CD4-positive, alpha-beta T cell (primary cell): Measurements from ENCODE around the gene S100A6. TPM values are rescaled to one million over a fixed set of nuclear protein-coding genes. Genes with fewer than 3 reads are reported as not detected.

Experiments
- ATAC-seq: fragments of 200-7000 bp; cut with Tn5 transposase; one replicate; pipeline ENCODE4 v1.10.0; 2022; ENCODE audit warnings: mild to moderate bottlenecking; ENCODE audit not compliant: poor library complexity
- CTCF ChIA-PET: fragments of 350-600 bp; sonication (Branson Sonifier 250); formaldehyde crosslinking; loops from one replicate; lab custom pipeline; 2021; ENCODE audit warnings: antibody characterized with exemption, inconsistent platforms; lab: Charles Lee
- POLR2A ChIA-PET: fragments of 350-600 bp; sonication (Branson Sonifier 250); formaldehyde crosslinking; loops from one replicate; lab custom pipeline; 2021; ENCODE audit warnings: antibody characterized with exemption, inconsistent platforms; lab: Charles Lee
- DNase-seq, 14 experiments: peaks; one replicate each; pipeline ENCODE4 v3.0.0-alpha.2; 2013 to 2020; ENCODE audit warnings: mixed read lengths in 2 of 14
- H3K27ac ChIP-seq, 2 donors: one replicate each; pipeline versions ENCODE4 v1.5.1 to v1.7.0; 2013; ENCODE audit warnings: low read length in 2 of 2, low read depth in 1 of 2, mild to moderate bottlenecking in 1 of 2
- H3K27me3 ChIP-seq, 2 experiments: 1 replicate in 1 of 2; 2 replicates in 1 of 2; pipeline versions ENCODE4 v1.6.1 to v1.7.0; 2013; ENCODE audit warnings: low read length in 2 of 2, control low read depth in 1 of 2, mild to moderate bottlenecking in 1 of 2, moderate library complexity in 1 of 2; ENCODE audit not compliant: insufficient read depth in 2 of 2, control insufficient read depth in 1 of 2
- H3K36me3 ChIP-seq: one replicate; pipeline ENCODE4 v1.6.1; 2013; ENCODE audit warnings: low read length, control low read depth; ENCODE audit not compliant: insufficient read depth
- H3K4me1 ChIP-seq: one replicate; pipeline ENCODE4 v1.6.1; 2013; ENCODE audit warnings: low read length, control low read depth; ENCODE audit not compliant: insufficient read depth
- H3K4me3 ChIP-seq: one replicate; pipeline ENCODE4 v1.5.1; 2013; ENCODE audit warnings: mild to moderate bottlenecking, low read length, moderate library complexity
- H3K9me3 ChIP-seq, 2 experiments: 1 replicate in 1 of 2; 2 replicates in 1 of 2; pipeline versions ENCODE4 v1.6.1 to v1.7.0; 2013; ENCODE audit warnings: low read length in 2 of 2, mild to moderate bottlenecking in 2 of 2, control low read depth in 1 of 2, moderate library complexity in 1 of 2; ENCODE audit not compliant: control insufficient read depth in 1 of 2, insufficient read depth in 1 of 2
- H3K27ac Mint-ChIP-seq: one replicate; pipeline ENCODE4 v1.8.0; 2020; ENCODE audit warnings: mixed read lengths
- H3K27me3 Mint-ChIP-seq: one replicate; pipeline ENCODE4 v1.8.0; 2021; ENCODE audit warnings: mixed read lengths
- H3K36me3 Mint-ChIP-seq: one replicate; pipeline ENCODE4 v1.8.0; 2021; ENCODE audit warnings: low read depth, mixed read lengths
- H3K4me1 Mint-ChIP-seq: one replicate; pipeline ENCODE4 v1.8.0; 2021; ENCODE audit warnings: low read depth, mixed read lengths
- H3K4me3 Mint-ChIP-seq: one replicate; pipeline ENCODE4 v1.8.0; 2020; ENCODE audit warnings: mild to moderate bottlenecking, mixed read lengths
- H3K9me3 Mint-ChIP-seq: one replicate; pipeline ENCODE4 v1.8.0; 2020; ENCODE audit warnings: mixed read lengths
- CTCF ChIP-seq: fragments of 200-600 bp; IDR thresholded peaks from one replicate; pipeline ENCODE4 v1.8.0; 2022; ENCODE audit warnings: antibody characterized with exemption, mild to moderate bottlenecking
- intact Hi-C, 2 experiments: fragments of 100-400 bp; cut with DNase I in 1 of 2; cut with micrococcal nuclease in 1 of 2; formaldehyde crosslinking; loops; one replicate each; pipeline versions ENCODE4 v1.15.1 to v1.9.0; 2023 to 2025; cut with DNase I, micrococcal nuclease
- total RNA-seq, 174 experiments: library from RNA in 2 of 174; stranded (reverse) in 2 of 174; gene quantifications; one replicate each; pipeline ENCODE4 v1.2.3 and lab custom pipeline; 2021 to 2026

The S100A6 gene
- total RNA-seq, 2 experiments from 2014 or later, result 172 to 175 TPM

- H3K27ac ChIP-seq, result no peak overlapping the region
- peaks cover 15% of the 10 kb centered on the region for H3K4me1 ChIP-seq
- no peaks in the 10 kb centered on the region for H3K36me3 ChIP-seq
- ATAC-seq (no peak), DNase-seq (peak in 1 of 14 experiments; percentile 0)
- no peak overlapping the region for H3K4me3 Mint-ChIP-seq
- H3K4me3 ChIP-seq, result no peak overlapping the region
- no peaks in the 10 kb centered on the region for H3K9me3 ChIP-seq
- intact Hi-C loops, result no loop called here
- H3K9me3 Mint-ChIP-seq, result no peaks in the 10 kb centered on the region
- TF ChIP-seq CTCF, result no peak
- H3K36me3 Mint-ChIP-seq, result no peaks in the 10 kb centered on the region
- ChIA-PET CTCF (no interaction called here), POLR2A (interaction anchor here (2.3 kb wide), 1 partner anchor 106 kb away, joined by 5 read pairs; the partner anchor contains the start of gene CHTOP)
- no peaks in the 10 kb centered on the region for H3K27me3 Mint-ChIP-seq
- H3K4me1 Mint-ChIP-seq, result peaks cover 18% of the 10 kb centered on the region
- no peaks in the 10 kb centered on the region for H3K27me3 ChIP-seq
- no peak overlapping the region for H3K27ac Mint-ChIP-seq
These were observed 8.1 kb downstream of the S100A6 start for GRCh38 chr1:153527683-153528040.

DNA sequence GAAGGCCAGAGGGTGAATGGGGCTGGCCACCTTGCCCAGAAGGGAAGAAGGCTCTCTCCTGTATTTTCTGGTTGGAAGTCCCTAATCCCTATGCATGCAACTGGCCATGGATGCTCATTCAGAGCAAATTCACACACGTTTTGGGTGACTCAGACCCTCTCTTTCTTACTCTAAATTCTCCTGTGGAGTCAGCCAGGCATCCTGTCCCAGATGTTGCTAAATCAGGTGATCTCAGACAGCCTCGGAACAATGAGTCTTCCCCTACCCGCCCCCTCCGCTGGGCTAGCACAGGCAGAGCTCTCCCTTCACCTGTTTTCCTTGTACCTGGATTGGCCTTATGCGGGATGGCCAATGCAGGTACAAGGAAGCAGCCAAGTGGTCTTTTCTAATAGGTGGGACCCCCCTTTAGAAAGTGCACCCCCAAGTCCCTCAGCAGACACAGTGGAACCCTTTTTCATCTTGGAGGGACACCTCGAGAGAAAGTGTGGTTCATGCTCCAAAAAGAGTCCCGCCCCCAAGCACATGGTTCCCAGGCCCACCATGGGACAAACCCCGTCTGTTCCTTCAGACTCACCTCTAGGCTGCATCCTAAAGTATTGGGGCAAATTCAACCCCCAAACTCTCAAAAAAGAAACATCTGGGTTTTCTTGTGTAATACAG is 8.6 kb downstream of the S100A6 start:
- Mint-ChIP-seq H3K36me3 (no peaks in the 10 kb centered on the region), H3K4me1 (peaks cover 13% of the 10 kb centered on the region), H3K27me3 (no peaks in the 10 kb centered on the region), H3K9me3 (no peaks in the 10 kb centered on the region), H3K27ac (no peak overlapping the region), H3K4me3 (no peak overlapping the region)
- Histone ChIP-seq H3K4me1 (peaks cover 10% of the 10 kb centered on the region), H3K27me3 (no peaks in the 10 kb centered on the region), H3K4me3 (no peak overlapping the region), H3K9me3 (no peaks in the 10 kb centered on the region), H3K27ac (no peak overlapping the region), H3K36me3 (no peaks in the 10 kb centered on the region)
- CTCF ChIA-PET, result no interaction called here
- ATAC-seq, result no peak
- POLR2A ChIA-PET, result interaction anchor here (2.3 kb wide), 1 partner anchor 107 kb away, joined by 5 read pairs; the partner anchor contains the start of gene CHTOP
- DNase-seq, result peak in 1 of 14 experiments; percentile 16
- intact Hi-C loops, result no loop called here
- TF ChIP-seq CTCF, result no peak

DNA sequence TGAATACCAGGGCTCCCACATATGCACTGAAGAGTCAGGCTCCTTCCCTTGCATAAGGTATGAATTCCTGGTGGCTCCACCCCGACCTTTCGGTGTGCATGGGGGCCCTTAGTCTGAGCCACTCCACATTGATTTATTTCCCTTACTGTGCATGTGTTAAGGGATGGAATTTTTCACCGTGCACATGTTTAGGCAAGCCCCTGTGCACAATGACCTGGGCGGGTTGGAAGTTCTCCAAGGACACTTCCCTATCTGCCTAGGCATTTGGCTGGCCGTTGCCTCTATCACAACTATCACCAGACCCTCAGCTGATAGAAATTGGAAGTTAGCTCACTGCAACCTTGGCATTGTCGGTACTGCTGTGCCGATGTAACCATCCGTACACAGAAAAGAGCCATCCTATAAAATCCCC is 9.7 kb downstream of the S100A6 start:
- no peak for ATAC-seq
- no peaks in the 10 kb centered on the region for H3K27me3 Mint-ChIP-seq
- H3K36me3 Mint-ChIP-seq, result no peaks in the 10 kb centered on the region
- ChIA-PET POLR2A (interaction anchor here (2.3 kb wide), 1 partner anchor 108 kb away, joined by 5 read pairs; the partner anchor contains the start of gene CHTOP), CTCF (no interaction called here)
- no peak overlapping the region for H3K4me3 Mint-ChIP-seq
- H3K27me3 ChIP-seq, result no peaks in the 10 kb centered on the region
- H3K9me3 ChIP-seq, result no peaks in the 10 kb centered on the region
- no peaks in the 10 kb centered on the region for H3K36me3 ChIP-seq
- H3K27ac Mint-ChIP-seq, result no peak overlapping the region
- peaks cover 3% of the 10 kb centered on the region for H3K4me1 Mint-ChIP-seq
- TF ChIP-seq CTCF, result no peak
- H3K4me3 ChIP-seq, result no peak overlapping the region
- intact Hi-C loops, result no loop called here
- H3K4me1 ChIP-seq, result peaks cover 2% of the 10 kb centered on the region
- H3K9me3 Mint-ChIP-seq, result no peaks in the 10 kb centered on the region
- DNase-seq, result peak in 1 of 14 experiments; percentile 3
- H3K27ac ChIP-seq, result no peak overlapping the region
